HG03066 (cell line): ENCODE data around the gene CLPTM1L.
"Not testable (repeated sequence)": the region's sequence is repeated elsewhere in the genome, so short reads cannot be mapped to it uniquely, and the experiment has no call there.

Experiments used
- ATAC-seq: cut with Tn5 transposase; IDR thresholded peaks from one replicate; pipeline ENCODE4 v1.9.1; 2021; ENCODE audit warnings: low read depth; ENCODE audit not compliant: unreplicated experiment

CLPTM1L gene

GRCh38 chr5:1294835-1295649, 49.9 kb downstream of the CLPTM1L start, which contains the start of gene TERT:
TERT (minus strand) TSS chr5:1295068; CDS start chr5:1294989, 79 bp downstream.
- no peak for ATAC-seq

DNA sequence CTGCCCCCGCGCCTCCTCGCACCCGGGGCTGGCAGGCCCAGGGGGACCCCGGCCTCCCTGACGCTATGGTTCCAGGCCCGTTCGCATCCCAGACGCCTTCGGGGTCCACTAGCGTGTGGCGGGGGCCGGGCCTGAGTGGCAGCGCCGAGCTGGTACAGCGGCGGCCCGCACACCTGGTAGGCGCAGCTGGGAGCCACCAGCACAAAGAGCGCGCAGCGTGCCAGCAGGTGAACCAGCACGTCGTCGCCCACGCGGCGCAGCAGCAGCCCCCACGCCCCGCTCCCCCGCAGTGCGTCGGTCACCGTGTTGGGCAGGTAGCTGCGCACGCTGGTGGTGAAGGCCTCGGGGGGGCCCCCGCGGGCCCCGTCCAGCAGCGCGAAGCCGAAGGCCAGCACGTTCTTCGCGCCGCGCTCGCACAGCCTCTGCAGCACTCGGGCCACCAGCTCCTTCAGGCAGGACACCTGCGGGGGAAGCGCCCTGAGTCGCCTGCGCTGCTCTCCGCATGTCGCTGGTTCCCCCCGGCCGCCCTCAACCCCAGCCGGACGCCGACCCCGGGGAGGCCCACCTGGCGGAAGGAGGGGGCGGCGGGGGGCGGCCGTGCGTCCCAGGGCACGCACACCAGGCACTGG, 50.6 kb downstream of the CLPTM1L start:
- no peak for ATAC-seq

GRCh38 chr5:1293416-1294205, 51.3 kb downstream of the CLPTM1L start:
- no peak for ATAC-seq

GRCh38 chr5:1292846-1293415, 52.0 kb downstream of the CLPTM1L start:
- no peak for ATAC-seq

DNA sequence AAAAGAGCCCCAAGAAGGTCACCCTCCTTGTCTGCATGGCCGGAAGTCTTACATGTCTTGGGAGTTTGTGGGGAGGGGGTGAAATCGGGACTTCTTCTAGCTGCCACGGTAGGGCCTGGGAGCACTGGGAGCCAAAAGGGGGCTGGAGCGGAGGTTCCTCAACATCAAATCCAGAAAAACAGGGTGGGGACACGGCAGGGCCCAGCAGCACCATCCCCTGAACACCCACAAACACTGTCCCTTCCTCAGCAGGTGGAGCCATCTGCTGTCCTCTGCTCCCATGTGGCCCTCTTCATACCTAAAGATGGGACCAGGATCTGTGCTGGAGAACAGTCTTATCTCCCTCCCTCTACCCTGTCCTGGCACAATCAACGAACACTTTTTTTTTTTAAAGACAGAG, 52.8 kb downstream of the CLPTM1L start:
- no peak for ATAC-seq

GRCh38 chr5:1291611-1292080, 53.3 kb downstream of the CLPTM1L start:
- ATAC-seq = no peak

- ATAC-seq = not testable (repeated sequence)
These were observed 53.9 kb downstream of the CLPTM1L start for GRCh38 chr5:1290956-1291355.

- not testable (repeated sequence) for ATAC-seq
These were observed 55.3 kb downstream of the CLPTM1L start for GRCh38 chr5:1289559-1289958.

GRCh38 chr5:1288439-1289335, 56.2 kb downstream of the CLPTM1L start:
- no peak for ATAC-seq

- no peak for ATAC-seq
These were observed 59.0 kb downstream of the CLPTM1L start for GRCh38 chr5:1285883-1286291.

DNA sequence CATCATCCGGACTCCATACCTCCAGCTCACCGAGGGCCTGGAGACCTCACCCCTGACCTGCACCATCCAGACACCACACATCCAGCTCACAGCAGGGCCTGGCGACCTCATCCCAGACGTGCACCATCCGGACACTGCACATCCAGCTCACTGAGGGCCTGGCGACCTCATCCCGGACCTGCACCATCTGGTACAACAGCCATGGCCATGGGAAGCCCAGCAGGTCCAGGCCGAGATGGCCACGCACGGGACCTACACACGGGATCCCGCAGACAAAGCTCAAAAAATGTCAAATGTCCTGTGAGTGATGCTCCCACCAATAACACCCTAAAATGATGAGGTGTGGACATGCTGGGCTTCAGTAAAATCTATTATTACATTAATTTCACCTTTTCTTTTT, 59.8 kb downstream of the CLPTM1L start:
- no peak for ATAC-seq

GRCh38 chr5:1284336-1284970, 60.4 kb downstream of the CLPTM1L start:
- ATAC-seq = not testable (repeated sequence)

DNA sequence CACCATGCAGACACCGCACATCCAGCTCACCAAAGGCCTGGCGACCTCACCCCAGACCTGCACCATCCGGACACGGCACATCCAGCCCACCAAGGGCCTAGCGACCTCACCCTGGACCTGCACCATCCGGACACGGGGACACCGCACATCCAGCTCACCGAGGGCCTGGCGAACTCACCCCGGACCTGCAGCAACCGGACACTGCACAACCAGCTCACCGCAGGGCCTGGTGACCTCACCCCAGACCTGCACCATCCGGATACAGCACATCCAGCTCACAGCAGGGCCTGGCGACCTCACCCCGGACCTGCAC, 61.2 kb downstream of the CLPTM1L start:
- ATAC-seq = not testable (repeated sequence)

DNA sequence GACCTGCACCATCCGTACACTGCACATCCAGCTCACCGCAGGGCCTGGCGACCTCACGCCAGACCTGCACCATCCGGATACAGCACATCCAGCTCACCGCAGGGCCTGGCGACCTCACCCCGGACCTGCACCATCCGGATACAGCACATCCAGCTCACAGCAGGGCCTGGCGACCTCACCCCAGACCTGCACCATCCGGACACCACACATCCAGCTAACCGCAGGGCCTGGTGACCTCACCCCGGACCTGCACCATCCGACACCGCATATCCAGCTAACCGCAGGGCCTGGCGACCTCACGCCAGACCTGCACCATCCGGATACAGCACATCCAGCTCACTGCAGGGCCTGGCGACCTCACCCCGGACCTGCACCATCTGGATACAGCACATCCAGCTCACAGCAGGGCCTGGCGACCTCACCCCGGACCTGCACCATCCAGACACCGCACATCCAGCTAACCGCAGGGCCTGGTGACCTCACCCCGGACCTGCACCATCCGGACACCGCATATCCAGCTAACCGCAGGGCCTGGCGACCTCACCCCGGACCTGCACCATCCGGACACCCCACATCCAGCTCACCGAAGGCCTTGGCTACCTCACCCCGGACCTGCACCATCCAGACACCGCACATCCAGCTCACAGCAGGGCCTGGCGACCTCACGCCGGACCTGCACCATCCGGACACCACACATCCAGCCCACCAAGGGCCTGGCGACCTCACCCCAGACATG, 61.7 kb downstream of the CLPTM1L start:
- not testable (repeated sequence) for ATAC-seq

DNA sequence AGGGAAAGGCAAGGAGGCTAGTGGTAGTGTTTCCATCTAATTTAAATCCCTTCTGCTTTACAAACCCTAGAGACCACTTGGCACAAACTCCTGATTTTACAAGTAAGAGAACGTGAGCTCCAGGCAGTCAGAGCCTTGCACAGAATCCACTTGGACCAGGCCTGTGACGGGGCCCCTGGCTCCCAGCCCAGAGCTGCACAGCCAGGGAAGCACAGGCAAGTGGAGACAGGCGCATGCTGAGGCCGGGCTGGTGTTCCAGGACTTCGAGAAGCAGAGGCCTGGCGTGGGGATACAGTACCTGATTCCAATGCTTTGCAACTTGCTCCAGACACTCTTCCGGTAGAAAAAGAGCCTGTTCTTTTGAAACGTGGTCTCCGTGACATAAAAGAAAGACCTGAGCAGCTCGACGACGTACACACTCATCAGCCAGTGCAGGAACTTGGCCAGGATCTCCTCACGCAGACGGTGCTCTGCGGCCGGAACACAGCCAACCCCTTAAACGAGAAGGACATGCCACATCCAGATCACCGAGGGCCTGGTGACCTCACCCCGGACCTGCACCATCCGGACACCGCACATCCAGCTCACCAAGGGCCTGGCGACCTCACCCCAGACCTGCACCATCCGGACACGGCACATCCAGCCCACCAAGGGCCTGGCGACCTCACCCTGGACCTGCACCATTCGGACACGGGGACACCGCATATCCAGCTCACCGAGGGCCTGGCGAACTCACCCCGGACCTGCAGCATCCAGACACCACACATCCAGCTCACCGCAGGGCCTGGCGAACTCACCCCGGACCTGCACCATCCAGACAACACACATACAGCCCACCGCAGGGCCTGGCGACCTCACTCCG, 62.5 kb downstream of the CLPTM1L start:
- no peak for ATAC-seq

- ATAC-seq = no peak
These were observed 63.6 kb downstream of the CLPTM1L start for GRCh38 chr5:1281038-1281882.
